ENCODE results near the gene HLF.

The HLF gene, protein sequence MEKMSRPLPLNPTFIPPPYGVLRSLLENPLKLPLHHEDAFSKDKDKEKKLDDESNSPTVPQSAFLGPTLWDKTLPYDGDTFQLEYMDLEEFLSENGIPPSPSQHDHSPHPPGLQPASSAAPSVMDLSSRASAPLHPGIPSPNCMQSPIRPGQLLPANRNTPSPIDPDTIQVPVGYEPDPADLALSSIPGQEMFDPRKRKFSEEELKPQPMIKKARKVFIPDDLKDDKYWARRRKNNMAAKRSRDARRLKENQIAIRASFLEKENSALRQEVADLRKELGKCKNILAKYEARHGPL

DNA sequence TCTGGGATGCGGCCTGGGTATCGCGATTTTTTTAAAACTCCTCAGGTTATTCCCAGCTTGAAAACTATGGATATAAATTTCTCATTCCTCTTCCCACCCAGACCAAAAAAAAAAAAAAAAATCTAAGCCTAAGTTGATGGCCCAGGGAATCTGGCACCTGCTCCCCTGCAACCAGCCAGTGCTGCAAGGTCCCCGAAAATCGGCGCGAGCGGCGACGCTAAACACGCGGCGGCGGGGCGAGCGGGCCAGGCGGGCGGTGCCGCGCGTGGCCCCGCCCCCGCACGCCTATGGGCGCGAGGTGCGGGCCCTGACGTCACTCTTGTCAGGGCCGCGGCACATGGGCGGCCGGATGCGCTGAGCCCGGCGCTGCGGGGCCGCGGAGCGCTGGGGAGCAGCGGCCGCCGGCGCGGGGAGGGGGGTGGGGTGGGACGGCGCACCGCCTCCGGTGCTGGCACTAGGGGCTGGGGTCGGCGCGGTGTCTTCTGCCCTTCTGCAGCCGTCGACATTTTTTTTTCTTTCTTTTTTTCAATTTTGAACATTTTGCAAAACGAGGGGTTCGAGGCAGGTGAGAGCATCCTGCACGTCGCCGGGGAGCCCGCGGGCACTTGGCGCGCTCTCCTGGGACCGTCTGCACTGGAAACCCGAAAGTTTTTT lies at the start of gene HLF:
Gene HLF, plus strand, starts transcription at position 316 of the 654 bp plus-strand sequence. CDS start 525 bp downstream, outside the sequence.
- Mint-ChIP-seq H3K9me3 (peaks cover 10% of the 10 kb centered on the region), H3K4me1 (peaks cover 14% of the 10 kb centered on the region), H3K27ac (no peak within 1 kb of the TSS), H3K36me3 (no peaks in the 10 kb centered on the region), H3K27me3 (peaks cover 50% of the 10 kb centered on the region), H3K4me3 (peak within 1 kb of the TSS; percentile 82)

DNA sequence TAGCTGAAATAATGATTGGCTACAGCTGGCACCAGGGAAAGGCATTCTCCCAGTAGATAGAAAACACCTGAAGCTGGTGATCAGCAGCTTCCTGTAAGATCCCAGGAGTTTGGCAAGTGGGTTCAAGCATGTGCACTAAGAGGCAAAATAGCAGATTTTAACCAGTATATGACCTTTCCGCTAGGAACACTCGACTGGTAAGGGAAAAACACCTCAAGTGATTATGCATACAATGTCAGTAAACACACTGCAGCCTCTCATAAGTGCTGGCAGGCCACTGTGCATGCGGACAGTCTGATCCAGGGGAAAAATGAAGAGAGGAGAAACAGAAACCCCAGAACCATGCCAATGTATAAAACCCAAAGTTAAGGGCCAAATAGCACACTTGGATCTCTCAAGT lies 49.0 kb upstream of the HLF start:
- H3K4me1 Mint-ChIP-seq, result no peaks in the 10 kb centered on the region
- peaks cover 4% of the 10 kb centered on the region for H3K27me3 Mint-ChIP-seq
- no peaks in the 10 kb centered on the region for H3K9me3 Mint-ChIP-seq
- H3K27ac Mint-ChIP-seq, result no peak overlapping the region
- H3K36me3 Mint-ChIP-seq, result no peaks in the 10 kb centered on the region
- no peak overlapping the region for H3K4me3 Mint-ChIP-seq

DNA sequence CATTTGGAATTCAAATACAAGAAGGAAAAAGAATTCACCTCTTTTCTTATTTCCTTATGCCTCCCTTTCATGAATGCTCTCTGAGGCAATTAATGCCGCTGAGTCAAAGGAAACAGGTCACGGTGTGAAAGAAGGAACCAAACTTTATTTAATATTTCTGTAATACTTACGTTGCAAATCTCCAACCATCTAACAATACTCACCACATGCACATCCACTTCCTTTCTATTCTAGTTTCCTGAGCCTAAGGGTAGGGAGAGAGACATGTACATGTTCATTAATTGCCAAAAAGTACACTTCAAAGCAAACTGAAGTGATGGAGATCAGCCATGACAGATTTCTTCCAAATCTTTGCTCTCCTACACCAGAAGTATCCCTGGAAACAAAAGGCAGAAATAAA lies 47.9 kb upstream of the HLF start:
- H3K9me3 Mint-ChIP-seq, result no peaks in the 10 kb centered on the region
- no peaks in the 10 kb centered on the region for H3K4me1 Mint-ChIP-seq
- H3K36me3 Mint-ChIP-seq, result no peaks in the 10 kb centered on the region
- no peak overlapping the region for H3K4me3 Mint-ChIP-seq
- peaks cover 4% of the 10 kb centered on the region for H3K27me3 Mint-ChIP-seq
- H3K27ac Mint-ChIP-seq, result no peak overlapping the region

DNA sequence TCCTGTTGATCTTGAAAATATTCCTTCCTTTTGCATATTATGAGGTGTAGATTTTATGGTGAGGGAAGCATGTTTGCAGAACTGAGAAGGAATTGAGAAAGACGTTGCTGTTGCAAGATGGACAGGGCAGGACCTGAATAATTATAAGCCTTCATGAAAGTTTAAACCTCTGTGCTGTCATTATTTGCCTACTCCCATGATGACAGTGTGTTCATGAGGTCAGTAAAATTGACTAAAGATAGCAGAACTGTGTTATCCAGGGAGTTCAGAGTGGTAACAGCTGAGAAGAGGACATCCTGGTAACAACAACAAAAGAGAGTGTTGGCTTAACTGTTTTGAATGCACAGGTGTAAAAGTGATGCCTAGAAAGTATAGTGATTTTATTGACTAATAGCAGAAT lies 45.3 kb upstream of the HLF start:
- Mint-ChIP-seq H3K27me3 (peaks cover 7% of the 10 kb centered on the region), H3K4me3 (no peak overlapping the region), H3K9me3 (no peaks in the 10 kb centered on the region), H3K36me3 (no peaks in the 10 kb centered on the region), H3K4me1 (no peaks in the 10 kb centered on the region), H3K27ac (no peak overlapping the region)

DNA sequence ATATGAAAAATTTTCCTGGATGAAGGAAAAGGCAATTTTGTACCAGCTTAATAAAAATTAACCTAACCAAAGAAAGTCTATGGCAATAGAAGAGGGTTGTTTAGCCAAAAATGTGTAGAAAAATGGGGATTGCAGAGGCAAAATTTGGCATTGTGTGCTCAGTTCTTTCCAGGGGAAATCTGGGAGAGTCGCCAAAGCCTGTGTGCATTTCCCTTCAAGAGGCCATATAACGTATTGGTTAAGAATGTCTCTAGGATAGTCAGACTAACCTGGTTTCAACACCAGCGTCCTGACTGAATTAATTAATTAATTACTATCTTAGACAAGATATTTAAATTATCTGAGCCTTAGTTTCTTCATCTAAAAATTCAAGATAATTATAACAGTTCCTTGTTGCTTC lies 44.8 kb upstream of the HLF start:
- Mint-ChIP-seq H3K9me3 (no peaks in the 10 kb centered on the region), H3K4me1 (no peaks in the 10 kb centered on the region), H3K36me3 (no peaks in the 10 kb centered on the region), H3K27ac (no peak overlapping the region), H3K4me3 (no peak overlapping the region), H3K27me3 (peaks cover 7% of the 10 kb centered on the region)

DNA sequence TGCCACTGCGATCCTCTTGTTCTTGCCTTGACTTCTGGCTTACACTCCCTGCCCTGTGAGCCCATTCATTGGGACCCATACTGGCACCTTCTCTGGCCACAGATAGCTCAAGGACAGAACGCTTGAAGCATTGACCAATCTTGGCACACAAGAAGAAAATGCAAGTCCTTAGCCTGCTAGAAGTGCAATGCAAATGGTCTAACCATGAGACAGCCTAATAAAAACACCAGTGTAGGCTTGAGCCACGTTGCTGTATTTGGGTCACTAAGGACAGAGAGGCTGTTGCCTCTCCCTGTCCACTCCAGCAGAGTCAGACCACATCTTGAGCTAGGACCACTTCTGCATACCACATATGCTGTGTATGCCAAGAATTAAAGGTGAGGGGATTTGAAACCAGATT lies 41.2 kb upstream of the HLF start:
- Mint-ChIP-seq H3K4me1 (no peaks in the 10 kb centered on the region), H3K36me3 (no peaks in the 10 kb centered on the region), H3K27me3 (peaks cover 8% of the 10 kb centered on the region), H3K27ac (no peak overlapping the region), H3K4me3 (no peak overlapping the region), H3K9me3 (no peaks in the 10 kb centered on the region)

DNA sequence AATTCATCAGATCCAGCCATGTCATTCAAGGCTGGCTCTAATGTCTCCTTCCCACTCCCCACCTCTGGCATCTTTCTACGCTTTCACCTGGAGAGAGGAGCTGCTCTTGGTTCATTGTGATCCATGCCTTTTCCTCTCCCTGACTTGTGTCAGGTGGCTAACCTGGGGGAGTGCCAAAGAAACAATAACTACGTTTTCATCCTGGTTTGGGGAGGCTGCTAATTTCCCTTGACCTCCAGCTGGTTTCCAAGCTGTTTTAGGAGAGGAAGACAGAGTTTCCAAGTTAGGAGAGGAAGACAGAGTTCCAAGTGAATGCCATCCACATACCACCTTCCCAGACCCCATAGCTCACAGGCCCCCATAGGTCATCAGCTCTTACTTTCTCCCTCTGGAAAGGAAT lies 40.0 kb upstream of the HLF start:
- Mint-ChIP-seq H3K27me3 (peaks cover 8% of the 10 kb centered on the region), H3K9me3 (no peaks in the 10 kb centered on the region), H3K36me3 (no peaks in the 10 kb centered on the region), H3K4me3 (no peak overlapping the region), H3K4me1 (no peaks in the 10 kb centered on the region), H3K27ac (no peak overlapping the region)

DNA sequence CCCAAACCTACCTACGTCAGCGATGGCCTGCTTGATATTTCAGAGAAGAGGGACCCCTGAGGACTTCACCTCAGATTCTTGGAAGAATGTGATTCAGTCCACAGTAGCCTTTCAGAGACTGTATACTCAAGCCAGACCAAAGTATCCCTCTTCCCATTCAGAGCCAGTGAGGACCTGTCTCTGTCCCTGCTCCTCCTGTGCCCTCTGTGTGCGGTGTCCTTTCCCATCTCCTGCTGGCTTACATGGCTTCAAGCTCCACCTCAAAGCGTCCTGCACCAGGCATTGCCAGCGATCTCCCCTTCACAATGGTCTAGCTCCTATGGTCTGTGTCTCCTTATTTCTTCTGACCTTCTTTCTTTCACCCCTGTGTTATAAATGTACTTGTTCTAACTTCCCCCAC lies 39.5 kb upstream of the HLF start:
- Mint-ChIP-seq H3K27ac (no peak overlapping the region), H3K4me3 (no peak overlapping the region), H3K9me3 (no peaks in the 10 kb centered on the region), H3K4me1 (no peaks in the 10 kb centered on the region), H3K36me3 (no peaks in the 10 kb centered on the region), H3K27me3 (peaks cover 9% of the 10 kb centered on the region)

DNA sequence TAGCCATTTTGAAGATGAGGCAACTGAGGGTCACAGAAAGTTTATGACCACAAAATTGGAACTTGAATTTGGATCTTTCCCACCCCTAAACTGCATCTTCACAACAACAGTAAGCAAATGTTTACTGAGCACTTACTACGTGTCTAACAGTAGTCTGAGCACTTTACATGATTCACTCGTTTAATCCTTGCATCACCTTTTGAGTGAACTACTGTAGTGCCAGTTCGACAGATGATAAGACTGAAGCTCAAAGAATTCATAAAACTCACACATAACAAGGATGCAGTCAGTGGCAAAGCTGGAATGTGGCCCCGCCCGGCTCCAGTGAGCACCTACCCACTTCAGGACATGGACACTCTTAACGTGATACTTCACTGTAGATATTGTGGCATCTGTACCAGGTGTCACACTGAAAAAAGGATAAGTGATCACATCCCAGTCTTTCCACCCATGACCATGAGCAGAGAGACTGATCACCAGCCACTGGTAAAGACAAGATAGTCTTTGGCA lies 36.0 kb upstream of the HLF start:
- no peaks in the 10 kb centered on the region for H3K4me1 Mint-ChIP-seq
- H3K4me3 Mint-ChIP-seq, result no peak overlapping the region
- no peaks in the 10 kb centered on the region for H3K9me3 Mint-ChIP-seq
- peaks cover 9% of the 10 kb centered on the region for H3K27me3 Mint-ChIP-seq
- H3K27ac Mint-ChIP-seq, result no peak overlapping the region
- H3K36me3 Mint-ChIP-seq, result no peaks in the 10 kb centered on the region

DNA sequence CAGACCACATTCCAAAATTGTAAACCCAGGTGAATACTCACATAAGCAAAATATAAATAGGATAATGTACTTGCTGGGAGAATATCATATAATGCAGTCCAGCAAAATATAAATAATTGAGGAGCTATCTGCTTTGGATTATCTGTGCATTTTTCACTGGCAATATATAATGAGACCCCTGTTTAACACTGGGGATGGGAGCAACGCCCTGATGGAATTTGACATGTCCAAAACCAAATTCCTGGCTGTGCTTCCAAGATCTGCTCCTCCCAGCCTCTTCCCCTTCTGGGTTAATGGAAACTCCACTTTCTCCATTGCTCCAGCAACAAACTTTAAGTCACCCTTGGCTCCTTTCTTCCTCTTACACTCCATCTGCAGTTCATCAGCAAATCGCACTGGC lies 35.5 kb upstream of the HLF start:
- no peak overlapping the region for H3K27ac Mint-ChIP-seq
- no peaks in the 10 kb centered on the region for H3K36me3 Mint-ChIP-seq
- no peaks in the 10 kb centered on the region for H3K4me1 Mint-ChIP-seq
- no peak overlapping the region for H3K4me3 Mint-ChIP-seq
- H3K9me3 Mint-ChIP-seq, result peaks cover 4% of the 10 kb centered on the region
- H3K27me3 Mint-ChIP-seq, result peaks cover 9% of the 10 kb centered on the region

DNA sequence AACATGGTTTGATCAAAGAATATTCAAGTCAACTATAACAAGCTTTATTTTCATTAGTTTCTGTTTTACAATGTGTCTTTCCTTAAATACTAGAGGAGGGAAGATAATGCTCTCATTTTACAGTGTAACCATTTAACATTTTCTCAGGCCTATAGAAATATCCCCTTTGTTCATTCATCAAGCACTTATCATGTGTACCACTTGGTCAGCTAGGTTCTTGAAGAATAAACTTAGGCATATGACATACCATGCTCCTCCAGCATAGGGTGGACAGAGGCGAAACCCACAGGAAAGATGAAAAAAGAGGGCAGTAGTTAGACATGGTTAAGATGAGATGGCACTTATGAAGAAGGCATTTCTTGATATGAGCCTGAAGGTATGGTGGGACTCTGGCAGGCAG lies 34.0 kb upstream of the HLF start:
- no peak overlapping the region for H3K4me3 Mint-ChIP-seq
- H3K27ac Mint-ChIP-seq, result no peak overlapping the region

DNA sequence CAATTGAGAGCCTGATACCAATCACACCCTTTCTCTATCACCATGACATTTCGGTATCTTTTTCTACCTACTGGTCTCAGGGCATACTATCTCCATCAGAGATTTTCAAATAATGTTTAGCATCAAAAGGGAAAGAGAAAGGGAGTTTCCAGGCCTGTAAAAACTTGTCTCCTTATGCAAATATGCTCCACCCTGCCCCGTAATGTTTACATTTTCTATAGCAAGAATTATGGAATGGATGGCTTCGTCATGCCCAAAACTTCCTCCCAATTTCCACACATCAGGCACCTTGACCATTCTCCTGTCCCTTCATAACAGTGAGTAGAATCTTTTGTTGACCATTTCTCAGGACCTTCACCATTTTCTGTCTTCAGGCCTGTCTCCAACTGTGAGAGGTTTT lies 30.9 kb upstream of the HLF start:
- Mint-ChIP-seq H3K4me1 (peaks cover 15% of the 10 kb centered on the region), H3K36me3 (no peaks in the 10 kb centered on the region), H3K4me3 (no peak overlapping the region), H3K27me3 (peaks cover 8% of the 10 kb centered on the region), H3K27ac (no peak overlapping the region), H3K9me3 (peaks cover 5% of the 10 kb centered on the region)

More for the DNA sequence above, 34.0 kb upstream of the HLF start:
- H3K36me3 Mint-ChIP-seq, result no peaks in the 10 kb centered on the region
- peaks cover 8% of the 10 kb centered on the region for H3K27me3 Mint-ChIP-seq
- no peaks in the 10 kb centered on the region for H3K4me1 Mint-ChIP-seq
- peaks cover 5% of the 10 kb centered on the region for H3K9me3 Mint-ChIP-seq

DNA sequence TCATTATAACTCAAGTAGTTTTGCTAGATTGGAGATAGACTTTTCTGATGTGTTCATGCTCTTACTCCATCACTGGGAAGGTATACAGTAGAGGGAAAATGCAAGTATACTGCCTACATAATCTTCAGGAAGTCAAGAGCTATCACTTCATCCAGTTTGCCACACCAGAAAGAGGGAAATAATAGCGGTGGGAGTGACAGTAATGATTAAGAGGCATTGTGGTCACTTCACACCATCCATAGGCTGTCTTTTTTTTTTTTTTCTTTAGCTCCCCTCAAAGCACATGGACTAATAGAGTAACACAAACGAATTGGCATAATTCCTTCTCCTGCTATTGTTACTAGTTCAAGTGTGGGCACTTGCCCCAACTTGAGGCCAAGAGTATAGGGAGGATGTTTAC lies 28.4 kb upstream of the HLF start:
- Mint-ChIP-seq H3K4me1 (peaks cover 19% of the 10 kb centered on the region), H3K27ac (no peak overlapping the region), H3K9me3 (peaks cover 5% of the 10 kb centered on the region), H3K36me3 (no peaks in the 10 kb centered on the region), H3K27me3 (peaks cover 8% of the 10 kb centered on the region), H3K4me3 (no peak overlapping the region)

DNA sequence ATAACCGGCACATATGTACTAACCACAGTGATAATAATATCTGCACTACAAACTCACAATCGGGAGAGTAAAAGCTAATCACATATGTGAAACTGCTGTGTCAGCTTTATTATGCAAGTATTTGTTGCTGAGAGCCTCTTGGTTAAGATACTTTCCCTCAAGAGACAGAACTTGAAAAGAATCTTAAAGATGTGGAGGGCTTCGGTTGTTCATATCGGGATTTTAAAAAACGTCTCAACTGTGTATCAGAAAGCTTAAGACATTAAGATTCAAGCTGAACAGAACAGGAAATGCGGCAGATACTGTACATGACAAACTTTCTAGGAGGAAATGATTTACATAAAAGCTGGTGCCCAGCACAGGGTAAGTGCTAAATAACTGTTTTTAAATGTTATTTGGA lies 27.5 kb upstream of the HLF start:
- H3K9me3 Mint-ChIP-seq, result peaks cover 5% of the 10 kb centered on the region
- no peak overlapping the region for H3K27ac Mint-ChIP-seq
- peaks cover 13% of the 10 kb centered on the region for H3K27me3 Mint-ChIP-seq
- no peaks in the 10 kb centered on the region for H3K36me3 Mint-ChIP-seq
- peak overlapping the region; percentile 61 for H3K4me3 Mint-ChIP-seq
- H3K4me1 Mint-ChIP-seq, result peaks cover 19% of the 10 kb centered on the region

DNA sequence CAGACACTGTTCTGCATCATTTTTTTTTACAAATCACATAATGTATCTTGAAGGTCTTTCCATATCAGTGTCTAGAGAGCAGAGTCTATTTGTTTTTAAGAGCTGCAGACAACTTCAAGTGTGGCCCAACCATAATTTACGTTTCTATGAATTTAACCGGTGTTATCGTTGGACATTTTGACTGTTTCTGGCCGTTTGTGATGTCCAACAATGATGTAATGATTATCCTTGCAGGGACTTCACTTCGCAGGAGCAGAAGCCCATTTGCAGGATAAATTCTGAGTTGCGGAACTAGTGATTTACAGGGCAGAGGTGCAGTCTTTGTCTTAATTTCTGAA lies 26.9 kb upstream of the HLF start:
- Mint-ChIP-seq H3K27ac (no peak overlapping the region), H3K27me3 (peaks cover 13% of the 10 kb centered on the region), H3K4me3 (peak overlapping the region; percentile 61), H3K9me3 (peaks cover 5% of the 10 kb centered on the region), H3K4me1 (peaks cover 19% of the 10 kb centered on the region), H3K36me3 (no peaks in the 10 kb centered on the region)

DNA sequence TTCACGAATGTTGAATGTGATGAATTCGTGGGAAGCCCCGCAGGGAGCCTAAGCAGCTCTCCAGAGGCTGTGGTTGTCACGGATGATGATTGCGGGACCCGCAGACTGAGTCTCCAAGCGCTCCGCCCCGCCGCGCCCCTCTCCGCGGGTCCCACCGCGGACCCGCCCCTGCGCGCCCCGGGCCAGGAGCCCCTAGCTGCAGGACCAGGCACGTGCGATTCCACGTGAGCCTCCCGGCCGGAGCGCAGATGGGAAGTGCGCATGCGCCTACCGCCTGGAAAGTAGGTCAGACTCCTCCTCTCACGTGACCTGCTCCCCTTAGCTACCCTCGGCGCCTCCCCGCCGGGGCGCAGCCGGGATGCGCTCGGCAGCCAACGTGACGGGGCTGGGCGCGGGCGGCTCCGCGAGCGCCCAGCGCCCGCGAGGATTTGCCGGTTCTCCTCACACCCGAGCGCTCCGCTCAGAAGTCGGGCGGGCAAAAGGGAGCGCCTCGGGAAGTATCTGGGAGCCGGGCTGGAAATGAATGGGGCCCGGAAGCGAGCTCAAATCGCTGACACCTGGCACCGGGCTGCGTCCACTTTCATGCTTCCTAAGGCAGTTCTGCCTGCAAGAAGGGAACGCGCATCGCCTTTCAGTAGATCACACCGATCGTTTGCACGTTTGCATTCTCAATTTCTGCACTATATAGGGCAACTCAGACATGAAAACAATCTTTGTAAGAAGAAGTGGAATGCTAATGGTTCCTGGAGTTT lies 26.4 kb upstream of the HLF start:
- Mint-ChIP-seq H3K4me3 (peak overlapping the region; percentile 86), H3K9me3 (peaks cover 5% of the 10 kb centered on the region), H3K27ac (peak overlapping the region; percentile 79), H3K4me1 (peaks cover 19% of the 10 kb centered on the region), H3K27me3 (peaks cover 13% of the 10 kb centered on the region), H3K36me3 (no peaks in the 10 kb centered on the region)
